NB4 (cell line): ENCODE results near the gene DRD2.

Experiments
- CTCF ChIP-seq: IDR thresholded peaks from one replicate; pipeline ENCODE4 v1.5.1; 2012; ENCODE audit warnings: low read depth, low read length
- MAX ChIP-seq: IDR thresholded peaks from 2 replicates; pipeline ENCODE4 v1.6.1; 2011; ENCODE audit warnings: low read depth, low read length
- MYC ChIP-seq: IDR thresholded peaks from 2 replicates; pipeline ENCODE4 v1.6.1; 2011; ENCODE audit warnings: low read depth, low read length
- POLR2A ChIP-seq: IDR thresholded peaks from 2 replicates; pipeline ENCODE4 v1.6.1; 2011; ENCODE audit warnings: mild to moderate bottlenecking; ENCODE audit not compliant: insufficient read length; ENCODE audit errors: extremely low read depth

- no peak for TF ChIP-seq CTCF
- TF ChIP-seq POLR2A = no peak
- TF ChIP-seq MAX = no peak
- no peak for TF ChIP-seq MYC
Observed at GRCh38 chr11:113377681-113378412, 97.4 kb downstream of the DRD2 start.
